Breast epithelium (tissue), 3 donors: ENCODE measurements around the gene CYP4A22.
"Not testable (repeated sequence)": the region's sequence is repeated elsewhere in the genome, so short reads cannot be mapped to it uniquely, and the experiment has no call there.

ENCODE experiments used
- POLR2A ChIP-seq: fragments of 450-650 bp; IDR thresholded peaks from one replicate; pipeline ENCODE4 v1.6.1; 2016; ENCODE audit warnings: antibody characterized with exemption, mild to moderate bottlenecking, moderate library complexity
- POLR2AphosphoS5 ChIP-seq, 3 donors: sonication (generic); formaldehyde crosslinking; IDR thresholded peaks; one replicate each; pipeline ENCODE4 v1.6.1; 2017; ENCODE audit warnings: antibody characterized with exemption in 3 of 3
- TF ChIP-seq, protein P1 (sequence below), 3 donors: fragments of 450-650 bp; IDR thresholded peaks; one replicate each; pipeline ENCODE4 v1.5.1; 2016 to 2017; ENCODE audit warnings: antibody characterized with exemption in 3 of 3, mild to moderate bottlenecking in 3 of 3, moderate library complexity in 3 of 3

DNA sequence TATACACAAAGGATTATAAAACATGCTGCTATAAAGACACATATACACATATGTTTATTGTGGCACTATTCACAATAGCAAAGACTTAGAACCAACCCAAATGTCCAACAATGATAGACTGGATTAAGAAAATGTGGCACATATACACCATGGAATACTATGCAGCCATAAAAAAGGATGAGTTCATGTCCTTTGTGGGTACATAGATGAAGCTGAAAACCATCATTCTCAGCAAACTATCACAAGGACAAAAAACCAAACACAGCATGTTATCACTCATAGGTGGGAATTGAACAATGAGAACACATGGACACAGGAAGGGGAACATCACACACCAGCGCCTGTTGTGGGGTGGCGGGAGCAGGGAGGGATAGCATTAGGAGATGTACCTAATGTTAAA is 10.2 kb upstream of the CYP4A22 start:
- not testable (repeated sequence) for TF ChIP-seq POLR2A; POLR2AphosphoS5 (IDR thresholded peaks at IDR 0.05)
- TF ChIP-seq, protein P1, sequence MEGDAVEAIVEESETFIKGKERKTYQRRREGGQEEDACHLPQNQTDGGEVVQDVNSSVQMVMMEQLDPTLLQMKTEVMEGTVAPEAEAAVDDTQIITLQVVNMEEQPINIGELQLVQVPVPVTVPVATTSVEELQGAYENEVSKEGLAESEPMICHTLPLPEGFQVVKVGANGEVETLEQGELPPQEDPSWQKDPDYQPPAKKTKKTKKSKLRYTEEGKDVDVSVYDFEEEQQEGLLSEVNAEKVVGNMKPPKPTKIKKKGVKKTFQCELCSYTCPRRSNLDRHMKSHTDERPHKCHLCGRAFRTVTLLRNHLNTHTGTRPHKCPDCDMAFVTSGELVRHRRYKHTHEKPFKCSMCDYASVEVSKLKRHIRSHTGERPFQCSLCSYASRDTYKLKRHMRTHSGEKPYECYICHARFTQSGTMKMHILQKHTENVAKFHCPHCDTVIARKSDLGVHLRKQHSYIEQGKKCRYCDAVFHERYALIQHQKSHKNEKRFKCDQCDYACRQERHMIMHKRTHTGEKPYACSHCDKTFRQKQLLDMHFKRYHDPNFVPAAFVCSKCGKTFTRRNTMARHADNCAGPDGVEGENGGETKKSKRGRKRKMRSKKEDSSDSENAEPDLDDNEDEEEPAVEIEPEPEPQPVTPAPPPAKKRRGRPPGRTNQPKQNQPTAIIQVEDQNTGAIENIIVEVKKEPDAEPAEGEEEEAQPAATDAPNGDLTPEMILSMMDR (IDR thresholded peaks at IDR 0.05) = not testable (repeated sequence)
